Putamen (tissue), 1 donor: ENCODE results near the gene MCOLN1.

Source experiments
- DNase-seq: peaks from one replicate; pipeline ENCODE4 v3.0.0-alpha.2; 2016; ENCODE audit warnings: low spot score

MCOLN1 gene

GRCh38 chr19:7542556-7543348 lies 20.3 kb downstream of the MCOLN1 start:
- no peak for DNase-seq

- DNase-seq, result no peak
Measured at GRCh38 chr19:7544626-7545025, 22.2 kb downstream of the MCOLN1 start.

- peak; percentile 10 for DNase-seq
Measured at GRCh38 chr19:7545300-7545699, 22.9 kb downstream of the MCOLN1 start.

GRCh38 chr19:7545904-7546303 lies 23.5 kb downstream of the MCOLN1 start:
- no peak for DNase-seq

- DNase-seq, result no peak
Measured at GRCh38 chr19:7547159-7547558, 24.7 kb downstream of the MCOLN1 start.

GRCh38 chr19:7549429-7550148 lies 27.2 kb downstream of the MCOLN1 start:
- DNase-seq, result no peak

- DNase-seq, result no peak
Measured at GRCh38 chr19:7550169-7550770, 27.8 kb downstream of the MCOLN1 start.

GRCh38 chr19:7550987-7551761 lies 28.8 kb downstream of the MCOLN1 start:
- peak; percentile 85 for DNase-seq

GRCh38 chr19:7552781-7553180 lies 30.4 kb downstream of the MCOLN1 start:
- DNase-seq, result no peak

- no peak for DNase-seq
Measured at GRCh38 chr19:7554565-7554964, 32.1 kb downstream of the MCOLN1 start.

- no peak for DNase-seq
Measured at GRCh38 chr19:7554990-7555864, 32.8 kb downstream of the MCOLN1 start.

GRCh38 chr19:7556696-7557315 lies 34.4 kb downstream of the MCOLN1 start:
- no peak for DNase-seq

- DNase-seq, result no peak
Measured at GRCh38 chr19:7558667-7559066, 36.2 kb downstream of the MCOLN1 start.

- DNase-seq, result no peak
Measured at GRCh38 chr19:7559102-7559501, 36.7 kb downstream of the MCOLN1 start.

- DNase-seq, result no peak
Measured at GRCh38 chr19:7560255-7560654, 37.8 kb downstream of the MCOLN1 start.

- no peak for DNase-seq
Measured at GRCh38 chr19:7561325-7561724, 38.9 kb downstream of the MCOLN1 start.

- DNase-seq, result no peak
Measured at GRCh38 chr19:7562646-7563393, 40.4 kb downstream of the MCOLN1 start.

GRCh38 chr19:7564866-7565265 lies 42.4 kb downstream of the MCOLN1 start:
- DNase-seq, result no peak

- no peak for DNase-seq
Measured at GRCh38 chr19:7565332-7565731, 42.9 kb downstream of the MCOLN1 start.

- DNase-seq, result no peak
Measured at GRCh38 chr19:7570761-7571160, 48.3 kb downstream of the MCOLN1 start.
